HG02943 (cell line): ENCODE measurements around the gene CCDC106.

ENCODE experiments used
- ATAC-seq: cut with Tn5 transposase; IDR thresholded peaks from one replicate; pipeline ENCODE4 v1.9.1; 2021; ENCODE audit warnings: mild to moderate bottlenecking, low read depth, moderate library complexity; ENCODE audit not compliant: unreplicated experiment

Gene CCDC106

DNA sequence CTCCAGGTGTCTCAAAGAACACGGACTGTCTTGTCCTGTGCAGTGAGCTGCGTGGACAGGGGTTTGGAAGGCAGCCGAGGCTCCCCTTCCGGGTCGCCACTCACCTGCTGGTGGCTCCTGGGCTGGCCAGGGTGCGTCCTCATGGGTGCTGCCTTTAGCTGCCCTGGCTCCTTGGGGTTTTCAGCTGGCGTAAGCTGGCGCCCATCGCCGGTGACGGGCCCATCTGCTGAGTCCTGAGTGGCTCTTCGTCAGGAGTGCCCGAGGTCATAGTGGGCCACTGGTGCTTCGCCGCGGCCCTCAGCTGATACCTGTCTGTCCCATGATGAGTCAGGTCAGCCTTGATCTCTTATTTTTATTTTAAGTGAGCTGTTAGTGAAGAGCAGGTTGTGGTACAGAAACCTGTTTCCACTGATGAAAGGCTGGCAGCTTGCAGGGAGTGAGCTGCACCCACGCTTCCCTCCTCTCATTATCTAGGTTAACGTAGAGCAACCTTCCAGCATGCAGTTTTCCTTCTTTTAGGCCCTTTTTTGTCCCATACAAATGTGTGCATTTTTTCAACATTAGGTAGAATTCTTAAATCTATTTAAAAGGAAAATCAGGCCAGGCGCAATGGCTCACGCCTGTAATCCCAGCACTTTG is 45.4 kb downstream of the CCDC106 start:
- ATAC-seq = no peak

DNA sequence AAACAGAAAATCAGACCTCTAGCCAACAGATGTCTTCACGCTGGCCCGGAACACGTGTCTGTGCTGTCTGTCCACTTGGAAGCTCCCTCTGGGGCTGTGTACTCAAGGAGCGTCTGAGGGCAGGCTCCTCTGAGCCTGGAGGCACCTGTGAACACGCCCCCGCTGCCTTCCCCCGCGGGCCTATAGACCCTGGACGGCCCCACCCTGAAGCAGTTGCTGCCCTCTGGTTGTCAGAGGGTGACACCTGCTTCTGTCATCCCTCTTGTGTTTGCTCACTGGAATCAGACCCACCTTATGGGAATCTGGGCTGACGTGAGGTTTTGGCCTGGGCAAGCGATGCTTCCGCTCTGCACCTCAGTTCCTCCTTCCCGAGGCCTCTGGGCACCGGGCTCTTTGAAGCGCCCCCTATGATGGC is 46.2 kb downstream of the CCDC106 start:
- ATAC-seq = no peak

DNA sequence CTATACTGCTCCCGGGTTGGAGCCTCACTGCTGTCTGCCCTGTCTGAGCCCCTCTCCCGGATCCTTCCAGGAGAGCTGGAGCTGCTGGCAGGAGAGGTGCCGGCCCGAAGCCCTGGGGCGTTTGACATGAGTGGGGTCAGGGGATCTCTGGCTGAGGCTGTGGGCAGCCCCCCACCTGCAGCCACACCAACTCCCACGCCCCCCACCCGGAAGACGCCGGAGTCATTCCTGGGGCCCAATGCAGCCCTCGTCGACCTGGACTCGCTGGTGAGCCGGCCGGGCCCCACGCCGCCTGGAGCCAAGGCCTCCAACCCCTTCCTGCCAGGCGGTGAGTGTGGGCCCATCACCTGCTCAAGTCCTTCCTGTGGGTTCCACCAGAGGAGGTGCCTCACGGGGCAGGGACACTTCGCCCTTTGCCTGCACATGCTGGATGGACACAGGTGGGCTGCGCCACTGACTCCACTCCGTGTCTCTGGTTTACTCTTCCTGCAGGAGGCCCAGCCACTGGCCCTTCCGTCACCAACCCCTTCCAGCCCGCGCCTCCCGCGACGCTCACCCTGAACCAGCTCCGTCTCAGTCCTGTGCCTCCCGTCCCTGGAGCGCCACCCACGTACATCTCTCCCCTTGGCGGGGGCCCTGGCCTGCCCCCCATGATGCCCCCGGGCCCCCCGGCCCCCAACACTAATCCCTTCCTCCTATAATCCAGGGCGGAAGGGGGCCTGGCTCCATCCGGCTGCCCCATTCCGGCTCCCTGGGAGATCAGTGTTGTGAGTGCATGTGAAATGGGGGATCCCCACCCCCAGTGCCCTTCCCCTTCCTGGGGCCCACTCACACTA is 46.9 kb downstream of the CCDC106 start:
- ATAC-seq = no peak

DNA sequence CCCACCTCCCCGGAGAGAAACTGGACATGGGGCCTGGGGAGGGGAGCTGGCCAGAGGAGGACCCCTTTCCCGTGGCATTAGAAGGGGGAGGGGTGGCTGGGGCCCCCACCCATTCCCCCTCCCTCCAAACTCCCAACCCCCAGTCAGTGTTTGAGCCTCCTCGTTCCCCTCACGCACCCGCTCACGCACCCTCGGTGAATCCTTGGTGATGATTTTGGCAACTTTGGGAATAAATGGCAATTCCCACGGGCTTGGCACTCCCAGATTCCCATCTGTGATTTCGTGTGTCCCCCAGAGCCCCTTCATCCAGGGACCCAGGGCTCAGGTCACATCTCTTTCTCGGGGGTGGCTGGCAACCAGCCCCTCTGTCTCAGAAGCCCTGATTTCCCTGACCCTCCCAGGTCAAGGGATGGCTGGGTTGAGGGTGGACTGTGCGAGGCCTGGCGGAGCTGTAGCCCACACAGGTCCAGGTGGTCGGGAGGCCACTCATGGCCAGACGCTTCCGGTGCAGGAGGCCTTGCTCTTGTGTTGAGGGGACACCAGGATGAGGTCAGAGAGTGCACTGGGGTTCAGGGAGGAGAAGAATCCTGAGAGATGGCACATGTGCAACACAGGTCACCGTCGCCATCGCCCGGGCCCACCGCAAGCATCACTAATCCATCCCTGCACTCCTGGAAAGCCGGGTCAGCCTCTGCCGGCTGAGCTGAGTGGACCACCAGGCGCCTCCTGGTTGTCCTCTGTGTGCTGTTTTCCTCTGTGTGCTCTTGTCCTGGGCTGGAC is 47.7 kb downstream of the CCDC106 start:
- no peak for ATAC-seq

DNA sequence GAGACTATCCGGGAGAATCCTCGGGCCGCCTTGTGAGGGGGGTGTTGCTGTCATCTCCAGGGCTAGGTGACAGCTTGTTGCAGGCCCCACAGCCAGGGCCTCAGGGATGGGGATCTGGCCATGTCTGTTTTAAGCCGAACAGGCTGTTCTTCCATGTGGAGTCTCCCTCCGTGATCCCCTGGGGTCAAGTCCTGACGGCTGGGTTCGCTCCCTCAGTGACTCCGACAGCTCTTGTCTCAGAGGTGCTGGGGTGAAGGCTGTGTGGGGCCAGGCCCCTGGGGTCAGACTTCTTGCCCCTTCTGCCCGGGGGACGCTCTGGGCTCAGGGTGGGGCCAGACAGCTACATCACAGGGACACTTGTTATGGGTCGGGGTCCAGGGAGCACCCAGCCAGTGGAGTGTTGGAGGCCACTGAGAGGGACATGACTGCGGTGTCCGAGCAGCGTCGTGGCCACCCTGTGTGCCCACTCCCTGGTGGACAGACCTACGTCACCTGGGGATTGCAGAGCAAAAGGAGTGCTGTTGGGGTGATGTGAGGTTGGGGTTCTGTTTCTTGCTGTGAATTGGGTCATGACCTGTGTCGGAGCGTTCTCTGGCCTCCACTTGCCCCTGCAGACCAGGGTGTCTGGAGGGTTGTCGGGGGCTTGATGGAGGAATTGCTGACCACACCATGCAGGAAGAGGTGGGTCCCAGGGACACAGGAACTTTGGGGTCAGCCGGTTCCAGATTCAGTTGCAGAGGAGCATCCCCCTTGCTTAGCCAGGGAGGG is 48.5 kb downstream of the CCDC106 start:
- no peak for ATAC-seq

DNA sequence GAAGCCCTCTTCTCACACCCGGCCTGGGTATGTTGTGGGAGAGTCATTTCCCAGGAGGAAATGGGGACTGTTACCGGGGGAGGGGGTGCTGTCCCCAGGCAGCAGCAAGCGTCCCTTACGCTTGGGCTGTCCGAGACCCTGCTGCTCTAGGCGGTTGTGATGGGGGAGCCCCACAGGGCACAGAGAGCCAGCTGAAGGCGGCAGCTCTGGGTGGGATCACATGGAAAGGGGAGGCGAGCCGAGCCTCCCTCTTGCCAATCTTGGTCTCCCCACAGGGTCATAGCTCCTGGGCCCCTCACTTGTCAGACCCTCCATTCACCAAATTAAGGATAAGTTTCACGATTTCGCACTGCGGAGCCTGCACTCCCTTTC is 49.0 kb downstream of the CCDC106 start:
- no peak for ATAC-seq

DNA sequence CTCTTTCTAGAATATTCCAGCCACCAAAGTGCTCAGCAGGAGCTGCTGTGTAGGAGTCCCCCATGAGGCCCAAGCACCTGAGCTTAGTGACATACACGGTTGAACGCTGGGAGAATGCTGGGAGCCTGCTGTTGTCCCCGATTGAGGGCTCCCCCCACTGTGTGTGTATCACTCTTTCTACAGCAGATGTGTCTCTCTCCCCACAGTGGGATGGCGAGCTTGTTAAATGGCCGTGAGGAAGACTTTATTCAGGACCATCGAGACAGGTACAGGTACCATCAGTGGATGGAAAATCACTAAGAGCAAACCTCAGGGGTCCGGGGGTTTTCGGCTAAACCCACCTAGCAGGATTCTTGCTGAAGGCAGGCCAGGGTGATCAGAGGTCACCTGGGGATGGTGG is 49.7 kb downstream of the CCDC106 start:
- no peak for ATAC-seq

DNA sequence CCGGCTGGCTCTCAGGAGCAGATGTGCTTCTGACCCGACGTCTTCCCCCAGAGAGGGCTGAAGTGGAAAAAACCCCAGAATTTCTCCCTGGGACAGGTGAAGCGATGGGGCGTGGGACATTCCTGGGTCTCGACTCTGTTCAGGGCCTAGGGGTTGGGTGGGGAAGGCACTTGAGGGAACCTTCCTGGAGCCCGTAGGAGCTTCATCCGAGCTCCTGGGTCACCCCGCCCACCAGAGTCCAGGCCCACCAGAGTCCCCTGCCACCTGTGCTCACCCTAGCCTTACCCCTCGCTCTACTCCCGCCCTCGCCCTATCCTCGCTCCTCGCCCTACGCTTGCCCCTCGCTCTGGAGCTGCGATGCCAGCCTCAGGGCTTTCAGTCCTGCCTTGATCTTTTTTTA is 50.2 kb downstream of the CCDC106 start:
- no peak for ATAC-seq

DNA sequence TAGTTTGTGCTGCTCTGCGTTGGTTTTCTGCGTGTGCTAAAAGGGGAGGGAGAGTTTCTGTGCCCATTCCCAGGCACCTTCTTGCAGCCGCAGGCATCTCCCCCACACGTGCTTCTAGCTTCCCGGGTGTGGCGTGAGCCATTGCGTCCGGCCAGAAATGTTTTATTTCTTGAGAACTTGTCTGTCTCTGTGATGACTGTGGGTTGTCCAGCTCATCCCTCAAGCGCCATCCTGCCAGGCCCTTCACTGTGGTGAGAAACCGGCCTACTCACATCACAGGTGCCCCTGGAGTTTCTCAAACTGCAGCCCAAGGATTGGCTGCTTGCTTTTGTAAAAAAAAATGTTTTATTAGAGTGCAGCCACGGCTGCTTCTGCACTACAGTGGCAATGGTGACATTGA is 51.2 kb downstream of the CCDC106 start:
- ATAC-seq = no peak

DNA sequence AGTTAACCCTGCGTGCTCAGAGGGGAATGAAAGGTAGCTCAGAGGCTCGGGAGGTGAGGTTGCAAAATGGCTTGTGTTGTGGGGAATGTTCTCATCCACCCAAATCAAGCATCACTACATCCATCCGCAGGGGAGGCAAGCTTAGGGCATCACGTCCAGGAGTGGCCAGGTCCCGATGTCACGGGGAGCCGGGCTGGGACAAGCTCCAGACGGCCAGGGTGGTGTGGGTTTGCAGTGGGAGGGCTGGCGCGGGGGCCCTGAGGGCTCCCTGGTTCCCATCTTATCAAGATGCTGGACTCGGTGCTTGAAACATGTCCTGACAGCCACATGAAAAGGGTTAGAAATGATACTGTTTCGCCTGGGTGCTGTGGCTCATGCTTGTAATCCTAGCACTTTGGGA is 52.8 kb downstream of the CCDC106 start:
- ATAC-seq = no peak

DNA sequence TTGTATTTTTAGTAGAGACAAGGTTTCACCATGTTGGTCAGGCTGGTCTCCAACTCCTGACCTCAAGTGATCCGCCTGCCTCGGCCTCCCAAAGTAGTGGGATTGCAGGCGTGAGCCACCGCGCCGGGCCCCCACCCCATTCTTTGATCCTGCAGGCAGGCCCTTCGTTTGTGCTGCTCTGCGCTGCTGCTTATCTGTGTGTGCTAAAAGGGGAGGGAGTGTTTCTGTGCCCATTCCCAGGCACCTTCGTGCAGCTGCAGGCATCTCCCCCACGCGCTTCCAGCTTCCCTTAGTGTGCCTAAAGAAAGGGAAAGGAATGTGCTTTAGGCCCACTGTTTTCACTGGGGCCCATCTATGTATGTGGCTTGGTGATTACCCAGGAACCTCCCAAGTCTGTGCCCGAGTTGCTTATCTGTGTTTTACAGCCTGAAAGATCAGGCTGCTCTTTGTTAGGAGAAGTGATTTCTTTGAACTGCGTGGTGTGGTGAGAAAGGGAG is 54.2 kb downstream of the CCDC106 start:
- ATAC-seq = no peak
